HepG2 (cell line): ENCODE data around the gene MRGPRE. TPM values are rescaled to one million over a fixed set of nuclear protein-coding genes. Genes with fewer than 3 reads are reported as not detected.

ENCODE experiments used
- ATAC-seq: fragments of 200-7000 bp; cut with Tn5 transposase; 3 replicates; pipeline ENCODE4 v1.9.1; 2020; ENCODE audit warnings: mild to moderate bottlenecking, moderate library complexity
- BruUV-seq: library from RNA; stranded (reverse); fragments of 400-500 nt; replicated peaks from 2 replicates; lab custom pipeline; 2021; lab: Mats Ljungman, UMichigan
- CTCF ChIA-PET: fragments of 300-600 bp; formaldehyde crosslinking; extraction: SDS; loops from one replicate; lab custom pipeline; 2021; ENCODE audit warnings: low total read pairs, inconsistent platforms, low intra/inter-chr PET ratio; lab: Yijun Ruan, JAX
- POLR2A ChIA-PET: fragments of 350-600 bp; sonication (Branson Sonifier 250); formaldehyde crosslinking; loops from one replicate; lab custom pipeline; 2020; ENCODE audit warnings: antibody characterized with exemption, inconsistent platforms; lab: Yijun Ruan, JAX
- DNase-seq: peaks from one replicate; pipeline ENCODE4 v3.0.0-alpha.2; 2015; ENCODE audit warnings: low spot score
- FAIRE-seq: peaks from 3 replicates; lab custom pipeline; 2011; peaks lifted over from hg19 to GRCh38; lab: Jason Lieb, UNC
- H2AFZ ChIP-seq: one replicate; pipeline ENCODE4 v1.6.1; 2011; ENCODE audit warnings: low read length, inconsistent platforms
- H3K27ac ChIP-seq: fragments of 300-600 bp; 3 replicates; pipeline ENCODE4 v1.8.0; 2011; ENCODE audit warnings: mixed run types, mild to moderate bottlenecking, mixed read lengths, low read length, inconsistent platforms; ENCODE audit not compliant: insufficient read depth; ENCODE audit errors: extremely low read length
- H3K27me3 ChIP-seq, 2 experiments: fragments of 200-600 bp in 1 of 2; 2 replicates in 1 of 2; 3 replicates in 1 of 2; pipeline versions ENCODE4 v1.6.0 to v1.8.0; 2011; ENCODE audit warnings: low read length in 2 of 2, mild to moderate bottlenecking in 2 of 2, moderate library complexity in 2 of 2, inconsistent platforms in 1 of 2; ENCODE audit not compliant: insufficient read depth in 2 of 2, control insufficient read depth in 1 of 2
- H3K36me3 ChIP-seq, 2 experiments: fragments of 200-600 bp in 1 of 2; replicated peaks in 1 of 2; 2 replicates in 1 of 2; 3 replicates in 1 of 2; pipeline versions ENCODE4 v1.5.1 to v1.8.0; 2011; ENCODE audit warnings: low read length in 2 of 2, inconsistent platforms in 1 of 2; ENCODE audit not compliant: insufficient read depth in 2 of 2, control insufficient read depth in 1 of 2
- H3K4me1 ChIP-seq: 2 replicates; pipeline ENCODE4 v1.5.1; 2012; ENCODE audit warnings: low read length, inconsistent platforms; ENCODE audit not compliant: insufficient read depth
- H3K4me2 ChIP-seq: 2 replicates; pipeline ENCODE4 v1.6.0; 2011; ENCODE audit warnings: low read depth, low read length, inconsistent platforms
- H3K4me3 ChIP-seq, 3 experiments: fragments of 200-600 bp in 1 of 3; sonication (generic), shearing (Covaris generic) in 1 of 3; replicated peaks in 1 of 3; 2 replicates each; pipeline ENCODE4 v1.5.1; 2011 to 2016; ENCODE audit warnings: low read length in 3 of 3, inconsistent platforms in 2 of 3, low read depth in 2 of 3, mild to moderate bottlenecking in 2 of 3, control low read depth in 1 of 3, mixed read lengths in 1 of 3; ENCODE audit not compliant: insufficient read depth in 1 of 3
- H3K79me2 ChIP-seq: one replicate; pipeline ENCODE4 v1.6.1; 2011; ENCODE audit warnings: low read length, inconsistent platforms; ENCODE audit not compliant: insufficient read depth
- H3K9ac ChIP-seq: 2 replicates; pipeline ENCODE4 v1.6.0; 2011; ENCODE audit warnings: mild to moderate bottlenecking, low read depth, low read length, inconsistent platforms; ENCODE audit not compliant: insufficient read depth
- H3K9me3 ChIP-seq: 2 replicates; pipeline ENCODE4 v1.5.1; 2012; ENCODE audit warnings: mild to moderate bottlenecking, low read length
- H4K20me1 ChIP-seq: 2 replicates; pipeline ENCODE4 v1.6.0; 2011; ENCODE audit warnings: inconsistent platforms, mild to moderate bottlenecking, low read length, moderate library complexity; ENCODE audit not compliant: insufficient read depth
- ARNT ChIP-seq: fragments of 450-650 bp; IDR thresholded peaks from 2 replicates; pipeline ENCODE4 v1.6.1; 2017
- CHD4 ChIP-seq: fragments of 200-600 bp; sonication (generic); IDR thresholded peaks from 2 replicates; pipeline ENCODE4 v1.7.0; 2017; ENCODE audit warnings: mild to moderate bottlenecking, low read length, borderline replicate concordance
- GATAD1 ChIP-seq: IDR thresholded peaks from 2 replicates; pipeline ENCODE4 v1.6.1; 2016; ENCODE audit warnings: missing genetic modification reagents, missing compliant biosample characterization
- HOXA7 ChIP-seq: sonication (generic); formaldehyde crosslinking; IDR thresholded peaks from 2 replicates; pipeline ENCODE4 v1.8.1; 2022; ENCODE audit warnings: mild to moderate bottlenecking, missing genetic modification reagents, moderate library complexity
- MYPOP ChIP-seq: sonication (generic); formaldehyde crosslinking; IDR thresholded peaks from 2 replicates; pipeline ENCODE4 v1.8.1; 2023; ENCODE audit warnings: mild to moderate bottlenecking, moderate library complexity, missing genetic modification reagents
- NKX3-1 ChIP-seq: sonication (generic); formaldehyde crosslinking; IDR thresholded peaks from 2 replicates; pipeline ENCODE4 v1.5.0; 2020; ENCODE audit warnings: missing genetic modification reagents
- PCBP1 ChIP-seq: fragments of 200-400 bp; formaldehyde crosslinking; IDR thresholded peaks from 2 replicates; pipeline ENCODE4 v1.6.1; 2017; ENCODE audit warnings: mild to moderate bottlenecking, low read depth, low read length, borderline replicate concordance
- SKIL ChIP-seq: sonication (generic); formaldehyde crosslinking; IDR thresholded peaks from 2 replicates; pipeline ENCODE4 v1.8.0; 2022; ENCODE audit warnings: missing genetic modification reagents, mild to moderate bottlenecking, moderate library complexity, borderline replicate concordance
- TAF15 ChIP-seq: fragments of 200-400 bp; formaldehyde crosslinking; IDR thresholded peaks from one replicate; pipeline ENCODE4 v1.6.1; 2018; ENCODE audit warnings: mild to moderate bottlenecking, low read depth, low read length; ENCODE audit not compliant: poor library complexity, severe bottlenecking
- ZNF557 ChIP-seq: sonication (generic); formaldehyde crosslinking; IDR thresholded peaks from 2 replicates; pipeline ENCODE4 v1.4.0; 2020; ENCODE audit warnings: missing genetic modification reagents
- ZNF572 ChIP-seq: sonication (generic); formaldehyde crosslinking; IDR thresholded peaks from 2 replicates; pipeline ENCODE4 v1.5.1; 2020; ENCODE audit warnings: mild to moderate bottlenecking, missing genetic modification reagents
- ZNF878 ChIP-seq: sonication (generic); formaldehyde crosslinking; IDR thresholded peaks from 2 replicates; pipeline ENCODE4 v1.8.1; 2023; ENCODE audit warnings: mild to moderate bottlenecking, missing genetic modification reagents, moderate library complexity
- ZSCAN20 ChIP-seq: sonication (generic); formaldehyde crosslinking; IDR thresholded peaks from 2 replicates; pipeline ENCODE4 v1.4.0; 2020; ENCODE audit warnings: missing genetic modification reagents, mild to moderate bottlenecking, borderline replicate concordance
- ZSCAN29 ChIP-seq: sonication (generic); formaldehyde crosslinking; conservative IDR thresholded peaks from 2 replicates; pipeline ENCODE4 v1.4.0; 2020; ENCODE audit warnings: mild to moderate bottlenecking, missing genetic modification reagents
- WGBS: methylation state at CpG from one replicate; pipeline ENCODE4 v1.1.6; 2017; ENCODE audit warnings: low lambda C conversion rate; 5-methylcytosine and 5-hydroxymethylcytosine counted together
- in situ Hi-C: cut with HindIII; loops from 2 replicates; pipeline ENCODE4 v1.10.0; 2017; ENCODE audit warnings: low pct_unique_long_range_greater_than_20kb; ENCODE audit not compliant: extremely low pct_ligation_motif_present
- intact Hi-C: fragments of 100-400 bp; cut with micrococcal nuclease; formaldehyde crosslinking; loops from one replicate; pipeline ENCODE4 v1.10.0; 2022; ENCODE audit not compliant: unreplicated experiment
- polyA plus RNA-seq, 8 experiments: library from polyadenylated mRNA; depleted of rRNA in 3 of 8; stranded (reverse) in 7 of 8; unstranded in 1 of 8; fragments of >200 nt; fragmentation: Illumina TruSeq in 4 of 8; extraction: Trizol in 4 of 8; gene quantifications; 2 replicates each; pipeline versions ENCODE4 v1.2.1 to v1.2.3, GENCODE V29; 2011 to 2016; ENCODE audit warnings: low read depth in 4 of 8, missing spikeins in 1 of 8, mixed read lengths in 1 of 8; ENCODE audit not compliant: insufficient read depth in 1 of 8
- total RNA-seq, 5 experiments: library from RNA; depleted of rRNA; stranded (reverse); fragments of >200 nt; fragmentation: Illumina TruSeq; extraction: Trizol; gene quantifications; 2 replicates each; pipeline ENCODE4 v1.2.3, GENCODE V29; 2016; ENCODE audit warnings: low read depth in 1 of 5

The MRGPRE gene
- total and polyA plus RNA-seq, 2 of the 13 experiments (the other 11 are each of a cell fraction or from before 2014, with no cell fraction given) = not detected

GRCh38 chr11:3227568-3228444 is 4.4 kb downstream of the MRGPRE start (continued):
- no peak for TF ChIP-seq SKIL (CRISPR knock-in tag)
- no peak for TF ChIP-seq GATAD1 (CRISPR knock-in tag)
- TF ChIP-seq MYPOP (CRISPR knock-in tag) = no peak
- TF ChIP-seq ZNF878 (CRISPR knock-in tag) = no peak

- ChIA-PET CTCF (no interaction called here), POLR2A (no interaction called here)
- BruUV-seq = no TSS peak
- Histone ChIP-seq H3K9ac (no peak overlapping the region), H3K4me2 (no peak overlapping the region), H2AFZ (no peak overlapping the region), H3K27ac (no peak overlapping the region), H3K4me1 (no peaks in the 10 kb centered on the region), H3K79me2 (no peaks in the 10 kb centered on the region), H3K36me3 (no peaks in the 10 kb centered on the region), H3K4me3 (no peak overlapping the region), H4K20me1 (no peaks in the 10 kb centered on the region), H3K9me3 (no peaks in the 10 kb centered on the region), H3K27me3 (peaks cover 20 to 92% of the 10 kb centered on the region in 2 experiments)
- in situ Hi-C loops (no loop called here), intact Hi-C loops (no loop called here)
- 47% methylated on average over 6 of the region's 18 CpGs for WGBS
- DNase-seq (no peak), ATAC-seq (no peak), FAIRE-seq (no peak)
- TF ChIP-seq NKX3-1 (CRISPR knock-in tag) (no peak), CHD4 (no peak), TAF15 (no peak), ZSCAN20 (CRISPR knock-in tag) (no peak), ARNT (no peak), SKIL (CRISPR knock-in tag) (no peak), ZNF557 (no peak), HOXA7 (CRISPR knock-in tag) (no peak), ZSCAN29 (no peak), ZNF572 (no peak), PCBP1 (no peak)
Measured at GRCh38 chr11:3226846-3227567, 5.2 kb downstream of the MRGPRE start.
